ENCODE measurements around the gene SCAMP5.

GRCh38 chr15:75067123-75067830 lies 71.9 kb downstream of the SCAMP5 start:
- no peak for TF ChIP-seq CTCF (IDR thresholded peaks at IDR 0.05)
- no peak for TF ChIP-seq POLR2A (IDR thresholded peaks at IDR 0.05)

Measured in right lobe of liver (tissue), 4 donors.